Ovary (tissue), 3 donors: Measurements from ENCODE around the gene LRRC4.

Source experiments
- POLR2A ChIP-seq: fragments of 450-650 bp; IDR thresholded peaks from one replicate; pipeline ENCODE4 v1.6.1; 2017; ENCODE audit warnings: antibody characterized with exemption, mild to moderate bottlenecking, moderate library complexity
- TF ChIP-seq, protein P1 (sequence below), 3 donors: fragments of 450-650 bp in 2 of 3; fragments of 200-600 bp in 1 of 3; IDR thresholded peaks; one replicate each; pipeline versions ENCODE4 v1.5.1 to v1.8.0; 2016 to 2022; ENCODE audit warnings: antibody characterized with exemption in 3 of 3, mild to moderate bottlenecking in 1 of 3
- donor health status: DM: no; HTN: no; CAD: no.

DNA sequence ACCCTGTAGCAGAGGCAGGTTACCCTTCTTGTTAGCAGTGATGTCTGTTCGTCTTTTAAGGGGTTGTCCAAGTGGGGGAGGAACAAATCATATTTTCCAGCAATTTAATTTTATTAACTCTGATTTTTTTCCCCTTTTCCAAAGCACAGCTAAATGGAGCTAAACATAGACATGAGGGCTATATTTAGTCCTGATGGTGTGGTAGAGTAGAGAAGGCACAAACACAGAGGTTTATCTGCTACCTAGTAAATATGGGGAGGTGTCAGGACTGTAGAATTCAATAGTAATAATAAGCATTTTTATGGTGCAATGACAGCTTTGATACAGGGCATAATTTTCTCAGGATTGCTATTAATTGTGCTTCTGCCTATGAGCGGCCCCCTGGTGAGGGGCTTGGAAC is 22.5 kb downstream of the LRRC4 start:
- TF ChIP-seq, protein P1, sequence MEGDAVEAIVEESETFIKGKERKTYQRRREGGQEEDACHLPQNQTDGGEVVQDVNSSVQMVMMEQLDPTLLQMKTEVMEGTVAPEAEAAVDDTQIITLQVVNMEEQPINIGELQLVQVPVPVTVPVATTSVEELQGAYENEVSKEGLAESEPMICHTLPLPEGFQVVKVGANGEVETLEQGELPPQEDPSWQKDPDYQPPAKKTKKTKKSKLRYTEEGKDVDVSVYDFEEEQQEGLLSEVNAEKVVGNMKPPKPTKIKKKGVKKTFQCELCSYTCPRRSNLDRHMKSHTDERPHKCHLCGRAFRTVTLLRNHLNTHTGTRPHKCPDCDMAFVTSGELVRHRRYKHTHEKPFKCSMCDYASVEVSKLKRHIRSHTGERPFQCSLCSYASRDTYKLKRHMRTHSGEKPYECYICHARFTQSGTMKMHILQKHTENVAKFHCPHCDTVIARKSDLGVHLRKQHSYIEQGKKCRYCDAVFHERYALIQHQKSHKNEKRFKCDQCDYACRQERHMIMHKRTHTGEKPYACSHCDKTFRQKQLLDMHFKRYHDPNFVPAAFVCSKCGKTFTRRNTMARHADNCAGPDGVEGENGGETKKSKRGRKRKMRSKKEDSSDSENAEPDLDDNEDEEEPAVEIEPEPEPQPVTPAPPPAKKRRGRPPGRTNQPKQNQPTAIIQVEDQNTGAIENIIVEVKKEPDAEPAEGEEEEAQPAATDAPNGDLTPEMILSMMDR (IDR thresholded peaks at IDR 0.05) = no peak
- TF ChIP-seq POLR2A = no peak
